Sigmoid colon (tissue), 4 donors: ENCODE measurements around the gene MACROD2.

ENCODE experiments used
- POLR2A ChIP-seq, 2 donors: fragments of 450-650 bp; IDR thresholded peaks; one replicate each; pipeline ENCODE4 v1.6.1; 2016; ENCODE audit warnings: antibody characterized with exemption in 2 of 2, mild to moderate bottlenecking in 2 of 2, moderate library complexity in 2 of 2
- POLR2AphosphoS5 ChIP-seq, 4 donors: sonication (generic); formaldehyde crosslinking; IDR thresholded peaks; one replicate each; pipeline ENCODE4 v1.6.1; 2017; ENCODE audit warnings: antibody characterized with exemption in 4 of 4

DNA sequence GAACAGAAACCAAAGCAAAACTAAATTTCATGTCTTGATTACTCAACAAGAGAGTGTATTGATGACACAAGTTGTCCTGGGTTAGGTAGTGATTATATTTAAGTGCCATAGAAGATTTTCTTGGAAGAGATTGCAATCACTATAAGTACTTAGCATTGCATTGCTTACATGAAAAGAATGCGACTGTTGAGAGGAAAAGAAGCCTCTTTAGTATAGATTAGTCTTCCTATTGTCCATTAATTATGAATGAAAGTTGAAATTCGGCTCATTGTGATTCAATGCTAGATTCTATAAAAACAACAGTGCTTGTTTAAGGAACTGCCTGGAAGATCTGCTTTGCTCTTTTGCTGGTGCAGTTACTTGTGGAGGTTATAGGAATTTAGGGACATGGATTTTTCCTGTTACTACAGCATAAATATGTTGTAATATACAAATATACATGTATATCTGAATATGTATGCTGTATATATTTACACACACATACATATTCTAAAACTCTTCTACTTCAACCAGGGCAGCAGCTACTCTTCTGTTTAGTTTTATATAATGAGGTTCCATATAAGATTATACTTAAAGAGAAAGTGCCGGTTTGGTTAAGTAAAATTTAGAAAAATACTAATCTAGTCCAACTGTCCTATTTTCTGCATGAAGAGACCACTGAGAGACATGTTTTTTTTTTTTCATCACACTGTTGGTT, 1781.6 kb downstream of the MACROD2 start:
- TF ChIP-seq POLR2AphosphoS5 (IDR thresholded peaks at IDR 0.05) (no peak), POLR2A (IDR thresholded peaks at IDR 0.05) (no peak)
